Sigmoid colon (tissue), 7 donors: ENCODE results near the gene INO80B. TPM values are rescaled to one million over a fixed set of nuclear protein-coding genes. Genes with fewer than 3 reads are reported as not detected.
A peak's percentile ranks its signal among the peaks of the same experiment; 100 is the strongest.

Source experiments
- DNase-seq: peaks from one replicate; pipeline ENCODE4 v3.0.0-alpha.2; 2019
- H3K27ac ChIP-seq, 4 donors: fragments of 200-600 bp; sonication (generic); one replicate each; pipeline ENCODE4 v1.5.1; 2016 to 2019; ENCODE audit warnings: mild to moderate bottlenecking in 1 of 4
- H3K27me3 ChIP-seq, 3 donors: fragments of 200-600 bp; sonication (generic); one replicate each; pipeline ENCODE4 v1.5.1; 2019; ENCODE audit warnings: mild to moderate bottlenecking in 1 of 3
- H3K36me3 ChIP-seq, 4 donors: fragments of 200-600 bp; sonication (generic); one replicate each; pipeline ENCODE4 v1.5.1; 2016 to 2019
- H3K4me1 ChIP-seq, 4 donors: fragments of 200-600 bp; sonication (generic); one replicate each; pipeline ENCODE4 v1.5.1; 2017 to 2019
- H3K4me3 ChIP-seq, 4 donors: fragments of 200-600 bp; sonication (generic); one replicate each; pipeline ENCODE4 v1.5.1; 2017 to 2019; ENCODE audit warnings: mild to moderate bottlenecking in 2 of 4, moderate library complexity in 1 of 4
- H3K9me3 ChIP-seq, 4 donors: fragments of 200-600 bp in 3 of 4; sonication (generic) in 3 of 4; one replicate each; pipeline versions ENCODE4 v1.5.1 to v1.6.1; 2013 to 2019
- EP300 ChIP-seq, 4 donors: sonication (generic); formaldehyde crosslinking; IDR thresholded peaks; one replicate each; pipeline ENCODE4 v1.6.1; 2017; ENCODE audit warnings: antibody characterized with exemption in 4 of 4
- POLR2A ChIP-seq, 2 donors: fragments of 450-650 bp; IDR thresholded peaks; one replicate each; pipeline ENCODE4 v1.6.1; 2016; ENCODE audit warnings: antibody characterized with exemption in 2 of 2, mild to moderate bottlenecking in 2 of 2, moderate library complexity in 2 of 2
- POLR2AphosphoS5 ChIP-seq, 4 donors: sonication (generic); formaldehyde crosslinking; IDR thresholded peaks; one replicate each; pipeline ENCODE4 v1.6.1; 2017; ENCODE audit warnings: antibody characterized with exemption in 4 of 4
- WGBS, 2 donors: extraction: QIAGEN DNeasy Blood & Tissue Kit; methylation state at CpG; one replicate each; pipeline ENCODE4 v1.1.7; 2013; 5-methylcytosine and 5-hydroxymethylcytosine counted together
- intact Hi-C: fragments of 100-400 bp; cut with DNase I; formaldehyde crosslinking; loops from one replicate; pipeline ENCODE4 v1.15.1; 2023
- polyA plus RNA-seq, 3 donors: library from polyadenylated mRNA; stranded (reverse); fragments of 200-250 nt; gene quantifications; one replicate each; pipeline ENCODE4 v1.2.3, GENCODE V29; 2013
- total RNA-seq, 4 donors: library from RNA; depleted of rRNA; stranded (reverse); fragments of >200 nt; gene quantifications; one replicate each; pipeline ENCODE4 v1.1.0, GENCODE V29; 2016
- TF ChIP-seq, protein P1 (sequence below), 4 experiments: fragments of 450-650 bp in 3 of 4; fragments of 200-600 bp in 1 of 4; IDR thresholded peaks; one replicate each; pipeline ENCODE4 v1.5.1; 2016 to 2019; ENCODE audit warnings: antibody characterized with exemption in 4 of 4, mild to moderate bottlenecking in 3 of 4, moderate library complexity in 2 of 4
- donor health status: healthy with polysubstance abuse.
- donor health status: Bipolar disorder and iron deficiency.
- donor health status: healthy.

The INO80B gene
- total and polyA plus RNA-seq, 7 donors = 7.5 to 41.8 (median 19.2) TPM

DNA sequence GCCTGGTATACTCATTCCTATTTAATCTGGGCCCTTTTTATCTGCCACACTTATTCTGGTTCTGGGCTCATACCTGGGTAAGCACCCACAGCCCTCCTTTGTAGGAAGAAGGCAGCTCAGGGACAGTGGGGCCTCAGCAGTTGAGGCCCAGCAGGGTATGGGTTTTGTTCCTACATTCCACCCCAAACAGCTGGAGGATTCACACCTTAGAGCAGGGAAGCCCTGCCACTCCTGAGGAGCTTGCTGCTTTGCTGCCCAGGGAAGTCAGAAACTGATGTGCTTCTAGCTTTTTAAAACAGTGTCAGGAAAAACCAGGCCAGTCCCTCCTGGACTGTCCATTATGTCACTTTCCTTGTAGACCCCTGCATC, 45.7 kb downstream of the INO80B start:
- no peak overlapping the region for H3K4me3 ChIP-seq
- DNase-seq = no peak
- no peak for TF ChIP-seq POLR2AphosphoS5 (IDR thresholded peaks at IDR 0.05)
- TF ChIP-seq POLR2A (IDR thresholded peaks at IDR 0.05) = no peak
- TF ChIP-seq EP300 (IDR thresholded peaks at IDR 0.05) = no peak
- TF ChIP-seq, protein P1, sequence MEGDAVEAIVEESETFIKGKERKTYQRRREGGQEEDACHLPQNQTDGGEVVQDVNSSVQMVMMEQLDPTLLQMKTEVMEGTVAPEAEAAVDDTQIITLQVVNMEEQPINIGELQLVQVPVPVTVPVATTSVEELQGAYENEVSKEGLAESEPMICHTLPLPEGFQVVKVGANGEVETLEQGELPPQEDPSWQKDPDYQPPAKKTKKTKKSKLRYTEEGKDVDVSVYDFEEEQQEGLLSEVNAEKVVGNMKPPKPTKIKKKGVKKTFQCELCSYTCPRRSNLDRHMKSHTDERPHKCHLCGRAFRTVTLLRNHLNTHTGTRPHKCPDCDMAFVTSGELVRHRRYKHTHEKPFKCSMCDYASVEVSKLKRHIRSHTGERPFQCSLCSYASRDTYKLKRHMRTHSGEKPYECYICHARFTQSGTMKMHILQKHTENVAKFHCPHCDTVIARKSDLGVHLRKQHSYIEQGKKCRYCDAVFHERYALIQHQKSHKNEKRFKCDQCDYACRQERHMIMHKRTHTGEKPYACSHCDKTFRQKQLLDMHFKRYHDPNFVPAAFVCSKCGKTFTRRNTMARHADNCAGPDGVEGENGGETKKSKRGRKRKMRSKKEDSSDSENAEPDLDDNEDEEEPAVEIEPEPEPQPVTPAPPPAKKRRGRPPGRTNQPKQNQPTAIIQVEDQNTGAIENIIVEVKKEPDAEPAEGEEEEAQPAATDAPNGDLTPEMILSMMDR (IDR thresholded peaks at IDR 0.05) = no peak
- H3K27ac ChIP-seq = no peak overlapping the region
- intact Hi-C loops = no loop called here
- H3K9me3 ChIP-seq = no peaks in the 10 kb centered on the region
- peaks cover 0 to 54% (median 44%) of the 10 kb centered on the region in 4 donors for H3K4me1 ChIP-seq
- H3K36me3 ChIP-seq = peaks cover 0 to 13% (median 8%) of the 10 kb centered on the region in 4 donors
- peaks cover 49 to 90% (median 55%) of the 10 kb centered on the region in 3 donors for H3K27me3 ChIP-seq

DNA sequence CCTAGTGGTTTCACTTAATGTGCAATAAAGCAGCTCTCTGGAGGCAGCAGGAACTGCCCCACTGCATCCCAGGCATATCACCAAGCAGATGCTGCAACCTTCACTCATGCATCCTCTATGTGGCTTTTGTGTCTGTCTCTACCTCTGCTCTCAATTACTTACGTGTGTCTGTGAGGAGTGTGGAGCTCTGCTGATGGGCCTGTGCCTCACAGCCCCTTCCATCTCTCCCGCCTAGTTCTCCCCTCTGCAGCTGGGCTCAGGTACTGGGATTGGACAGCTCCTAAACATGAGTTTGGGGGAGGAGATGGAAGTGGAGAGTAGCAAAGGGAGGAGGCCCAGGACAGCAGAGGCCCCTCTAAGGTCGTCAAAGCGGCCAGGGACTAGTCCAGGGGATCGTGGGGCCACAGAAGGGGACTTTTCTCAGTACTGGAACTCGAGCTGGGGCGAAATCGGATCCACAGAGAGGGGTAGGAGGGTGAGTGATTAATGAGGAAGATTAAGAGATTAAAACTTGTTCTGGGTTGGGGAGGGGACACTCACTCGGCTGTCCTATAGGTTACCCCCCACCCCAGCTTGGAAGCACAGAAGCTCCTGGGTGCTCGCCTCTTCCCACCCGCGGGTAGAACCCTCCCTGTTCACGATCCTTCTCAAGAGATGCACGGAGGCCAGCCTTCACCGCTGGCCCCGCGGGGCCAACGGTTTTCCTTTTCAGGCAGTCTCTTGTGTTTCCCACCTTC, 46.6 kb downstream of the INO80B start:
- DNase-seq = no peak
- WGBS, 2 donors = 79 to 86% methylated on average over 18 of the region's 18 CpGs
- no peak overlapping the region for H3K27ac ChIP-seq

DNA sequence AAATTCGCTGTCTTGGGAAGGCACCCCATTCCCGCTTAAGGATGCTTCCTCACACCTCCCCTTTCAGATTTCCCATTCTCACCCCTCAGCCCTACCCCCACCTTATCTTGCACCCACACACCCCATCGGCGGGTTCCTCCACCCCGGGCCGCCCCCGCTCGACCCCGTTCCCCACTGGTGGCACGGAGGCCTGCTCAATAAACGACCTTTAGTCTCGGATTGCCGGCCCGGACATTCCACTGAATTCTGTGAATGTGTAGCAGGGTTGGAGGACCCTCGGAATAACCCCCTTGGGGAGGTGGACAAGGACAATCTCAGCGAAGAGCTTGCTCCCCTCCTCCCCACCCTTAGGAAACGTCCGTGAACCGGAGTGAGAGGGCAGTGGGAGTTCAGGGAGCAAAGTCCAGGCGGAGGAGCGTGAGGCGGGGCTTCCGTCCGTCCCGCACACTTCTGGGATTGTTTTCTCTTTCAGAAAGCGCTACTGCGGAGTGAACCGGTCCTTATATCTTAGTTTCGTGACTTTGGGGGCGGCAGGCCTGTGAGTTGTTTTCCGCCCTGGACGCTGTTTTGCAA, 47.3 kb downstream of the INO80B start:
- H3K4me3 ChIP-seq = peak overlapping the region; percentile 26 to 56 (median 44)
- intact Hi-C loops = no loop called here

More for the DNA sequence above, 46.6 kb downstream of the INO80B start:
- H3K4me1 ChIP-seq = peaks cover 0 to 63% (median 53%) of the 10 kb centered on the region in 4 donors
- H3K36me3 ChIP-seq = peaks cover 0 to 20% (median 12%) of the 10 kb centered on the region in 4 donors
- intact Hi-C loops = no loop called here
- H3K27me3 ChIP-seq = peaks cover 49 to 99% (median 55%) of the 10 kb centered on the region in 3 donors
- H3K4me3 ChIP-seq = no peak overlapping the region
- TF ChIP-seq POLR2AphosphoS5 (IDR thresholded peaks at IDR 0.05) = no peak
- TF ChIP-seq, protein P1 (IDR thresholded peaks at IDR 0.05) = no peak
- no peak for TF ChIP-seq EP300 (IDR thresholded peaks at IDR 0.05)
- H3K9me3 ChIP-seq = no peaks in the 10 kb centered on the region

DNA sequence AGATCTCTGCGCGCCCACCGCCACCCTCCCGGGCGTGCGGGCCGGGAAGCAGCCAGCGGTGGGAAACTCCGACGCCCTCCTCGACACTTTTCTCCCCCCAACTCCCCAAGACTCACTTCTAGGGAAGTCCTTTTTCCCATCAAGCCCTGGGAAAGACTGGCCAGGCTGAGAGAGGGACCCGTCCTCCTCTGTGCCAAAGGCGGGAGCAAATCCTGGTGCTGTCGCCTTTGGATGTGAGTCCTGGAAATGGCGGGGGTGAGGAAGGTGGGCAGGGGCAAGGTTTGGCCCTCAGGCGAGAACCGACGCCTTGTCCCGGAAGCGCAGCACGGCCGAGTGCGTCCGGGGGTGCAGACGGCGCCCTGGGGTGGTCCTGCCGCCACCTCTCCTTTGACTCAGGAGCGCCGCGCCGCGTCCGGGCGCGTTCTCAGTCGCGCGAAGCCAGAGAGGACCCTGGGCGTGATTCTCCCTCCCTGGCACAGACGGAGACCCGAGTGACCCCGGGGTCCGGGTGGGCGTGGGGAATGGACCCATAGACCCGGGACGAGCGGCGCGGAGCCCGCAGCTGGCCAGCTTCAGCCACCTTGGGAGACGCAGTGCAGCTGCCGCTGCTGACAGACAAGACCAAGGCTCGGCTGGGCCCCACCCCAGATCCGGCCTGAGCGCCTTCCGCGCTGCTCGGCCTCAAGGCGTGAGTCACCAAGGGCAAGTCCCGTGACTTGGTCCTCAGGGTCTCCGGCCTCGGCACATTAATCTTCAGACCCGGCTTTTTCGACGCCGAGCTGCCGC, 48.0 kb downstream of the INO80B start:
- 1 to 2% methylated on average over 67 of the region's 67 CpGs for WGBS, 2 donors
- Histone ChIP-seq H3K9me3 (no peaks in the 10 kb centered on the region), H3K4me1 (peaks cover 0 to 65% (median 55%) of the 10 kb centered on the region in 4 donors), H3K27me3 (peaks cover 47 to 90% (median 48%) of the 10 kb centered on the region in 3 donors), H3K27ac (peak overlapping the region; percentile 52 to 76 (median 70)), H3K36me3 (peaks cover 0 to 20% (median 12%) of the 10 kb centered on the region in 4 donors), H3K4me3 (peak overlapping the region; percentile 26 to 56 (median 44))
- peak in 1 of 2 donors; percentile 42 for TF ChIP-seq POLR2A (IDR thresholded peaks at IDR 0.05)
- TF ChIP-seq, protein P1 (IDR thresholded peaks at IDR 0.05) = no peak
- TF ChIP-seq EP300 (IDR thresholded peaks at IDR 0.05) = no peak
- peak; percentile 25 to 75 (median 67) for TF ChIP-seq POLR2AphosphoS5 (IDR thresholded peaks at IDR 0.05)
- DNase-seq = peak; percentile 94
- intact Hi-C loops = no loop called here

More for the DNA sequence above, 47.3 kb downstream of the INO80B start:
- peaks cover 0 to 69% (median 58%) of the 10 kb centered on the region in 4 donors for H3K4me1 ChIP-seq
- peak overlapping the region; percentile 52 to 76 (median 70) for H3K27ac ChIP-seq
- TF ChIP-seq, protein P1 (IDR thresholded peaks at IDR 0.05) = no peak
- TF ChIP-seq EP300 (IDR thresholded peaks at IDR 0.05) (no peak), POLR2A (IDR thresholded peaks at IDR 0.05) (no peak), POLR2AphosphoS5 (IDR thresholded peaks at IDR 0.05) (no peak)
- peaks cover 0 to 20% (median 12%) of the 10 kb centered on the region in 4 donors for H3K36me3 ChIP-seq
- 11 to 16% methylated on average over 32 of the region's 32 CpGs for WGBS, 2 donors
- DNase-seq = no peak
- H3K9me3 ChIP-seq = no peaks in the 10 kb centered on the region
- H3K27me3 ChIP-seq = peaks cover 49 to 97% (median 54%) of the 10 kb centered on the region in 3 donors
